Motor neuron (in vitro differentiated cells): Measurements from ENCODE around the gene GABRB1. TPM values are rescaled to one million over a fixed set of nuclear protein-coding genes. Genes with fewer than 3 reads are reported as not detected.

Experiments
- ATAC-seq, 8 experiments: fragments of 200-7000 bp; cut with Tn5 transposase; replicated peaks in 6 of 8; 2 replicates each; pipeline ENCODE4 v1.8.0; 2021; ENCODE audit warnings: mild to moderate bottlenecking in 8 of 8, moderate library complexity in 8 of 8
- H3K27ac ChIP-seq, 2 donors: fragments of 250-450 bp; sonication (Bioruptor Pico); 2 replicates each; pipeline ENCODE4 v1.9.0; 2021; ENCODE audit warnings: antibody characterized with exemption in 2 of 2, mild to moderate bottlenecking in 2 of 2, moderate library complexity in 1 of 2
- H3K4me1 ChIP-seq, 2 donors: fragments of 250-450 bp; sonication (Bioruptor Pico); replicated peaks in 1 of 2; 2 replicates each; pipeline ENCODE4 v1.6.1; 2021; ENCODE audit warnings: antibody characterized with exemption in 2 of 2, mild to moderate bottlenecking in 2 of 2, moderate library complexity in 1 of 2
- H3K4me3 ChIP-seq, 5 donors: fragments of 250-450 bp; sonication (Bioruptor Pico); 2 replicates each; pipeline ENCODE4 v1.9.0; 2021; ENCODE audit warnings: antibody characterized with exemption in 5 of 5, mild to moderate bottlenecking in 5 of 5, moderate library complexity in 4 of 5
- WGBS, 10 experiments: fragments of 450-650 bp; shearing (Covaris generic); methylation state at CpG; one replicate each; pipeline ENCODE4 v1.0.0; 2022; 5-methylcytosine and 5-hydroxymethylcytosine counted together
- in situ Hi-C, 9 experiments: fragments of 400-800 bp; cut with MboI; loops; one replicate each; pipeline ENCODE4 v1.15.0; 2021; ENCODE audit warnings: low sequenced_read_pairs in 9 of 9, low pct_unique_long_range_greater_than_20kb in 2 of 9; ENCODE audit not compliant: unreplicated experiment in 9 of 9
- total RNA-seq, 8 experiments: library from RNA; unstranded; fragments of 300-600 nt; gene quantifications; 2 replicates each; pipeline versions ENCODE4 v1.2.3 to v1.2.4, GENCODE V29; 2022

GABRB1 gene
- total RNA-seq, 8 experiments from 2014 or later, result 0.17 to 7.3 (median 1.7) TPM; not detected in 1

- H3K27ac ChIP-seq, result no peak overlapping the region
- H3K4me3 ChIP-seq, result no peak overlapping the region
- no peaks in the 10 kb centered on the region for H3K4me1 ChIP-seq
- in situ Hi-C loops, result no loop called here
- WGBS, 10 experiments, result 0 to 100% (median 29%) methylated on average over 1 of the region's 1 CpG; no CpG with 5 or more reads in 3 of the 10 experiments
- no peak for ATAC-seq
Measured at GRCh38 chr4:47095884-47096283, 64.5 kb downstream of the GABRB1 start.

GRCh38 chr4:47101453-47101852, 70.1 kb downstream of the GABRB1 start:
- no peaks in the 10 kb centered on the region for H3K4me1 ChIP-seq
- WGBS, 10 experiments, result 0 to 100% (median 39%) methylated on average over 1 of the region's 1 CpG; no CpG with 5 or more reads in 2 of the 10 experiments
- no peak for ATAC-seq
- no peak overlapping the region for H3K4me3 ChIP-seq
- no peak overlapping the region for H3K27ac ChIP-seq
- in situ Hi-C loops, result loop anchor here in 1 of 9 experiments (25.0 kb wide), 1 partner anchor 164 kb away; no protein-coding TSS in a partner anchor

- no peak for ATAC-seq
- WGBS, 10 experiments, result 0 to 100% (median 62%) methylated on average over 1 of the region's 1 CpG; no CpG with 5 or more reads in 4 of the 10 experiments
- in situ Hi-C loops, result loop anchor here in 1 of 9 experiments (25.0 kb wide), 1 partner anchor 168 kb away; no protein-coding TSS in a partner anchor
- no peak overlapping the region for H3K27ac ChIP-seq
- H3K4me1 ChIP-seq, result no peaks in the 10 kb centered on the region
- H3K4me3 ChIP-seq, result no peak overlapping the region
Measured at GRCh38 chr4:47104986-47105385, 73.6 kb downstream of the GABRB1 start.

GRCh38 chr4:47106561-47106960, 75.2 kb downstream of the GABRB1 start:
- no peak for ATAC-seq
- Histone ChIP-seq H3K27ac (no peak overlapping the region), H3K4me3 (no peak overlapping the region), H3K4me1 (no peaks in the 10 kb centered on the region)
- in situ Hi-C loops, result loop anchor here in 1 of 9 experiments (25.0 kb wide), 1 partner anchor 169 kb away; no protein-coding TSS in a partner anchor
- WGBS, 10 experiments, result 0 to 100% (median 45%) methylated on average over 1 of the region's 1 CpG

GRCh38 chr4:47109379-47109778, 78.0 kb downstream of the GABRB1 start:
- ATAC-seq, result no peak
- WGBS, 10 experiments, result 6 to 92% (median 64%) methylated on average over 1 to 2 of the region's 2 CpGs; no CpG with 5 or more reads in 2 of the 10 experiments
- H3K4me3 ChIP-seq, result no peak overlapping the region
- in situ Hi-C loops, result loop anchor here in 1 of 9 experiments (25.0 kb wide), 1 partner anchor 172 kb away; no protein-coding TSS in a partner anchor
- H3K4me1 ChIP-seq, result no peaks in the 10 kb centered on the region
- no peak overlapping the region for H3K27ac ChIP-seq

- ATAC-seq, result no peak
- 0 to 100% (median 86%) methylated on average over 1 of the region's 1 CpG; no CpG with 5 or more reads in 1 of the 10 experiments for WGBS, 10 experiments
- Histone ChIP-seq H3K27ac (no peak overlapping the region), H3K4me1 (no peaks in the 10 kb centered on the region), H3K4me3 (no peak overlapping the region)
- in situ Hi-C loops, result loop anchor here in 1 of 9 experiments (25.0 kb wide), 1 partner anchor 173 kb away; no protein-coding TSS in a partner anchor
Measured at GRCh38 chr4:47110546-47111132, 79.3 kb downstream of the GABRB1 start.

GRCh38 chr4:47118192-47118929, 87.0 kb downstream of the GABRB1 start:
- H3K27ac ChIP-seq, result no peak overlapping the region
- in situ Hi-C loops, result loop anchor here in 1 of 9 experiments (25.0 kb wide), 1 partner anchor 181 kb away; no protein-coding TSS in a partner anchor
- no peak overlapping the region for H3K4me3 ChIP-seq
- ATAC-seq, result peak in 1 of 8 experiments; percentile 69
- WGBS, 10 experiments, result 0 to 100% (median 66%) methylated on average over 3 of the region's 3 CpGs; no CpG with 5 or more reads in 2 of the 10 experiments
- no peaks in the 10 kb centered on the region for H3K4me1 ChIP-seq

- 17 to 83% methylated on average over 1 of the region's 1 CpG; no CpG with 5 or more reads in 8 of the 10 experiments for WGBS, 10 experiments
- ATAC-seq, result no peak
- in situ Hi-C loops, result loop anchor here in 1 of 9 experiments (25.0 kb wide), 1 partner anchor 183 kb away; no protein-coding TSS in a partner anchor
- Histone ChIP-seq H3K27ac (no peak overlapping the region), H3K4me1 (no peaks in the 10 kb centered on the region), H3K4me3 (no peak overlapping the region)
Measured at GRCh38 chr4:47120783-47121182, 89.4 kb downstream of the GABRB1 start.

- no peak overlapping the region for H3K27ac ChIP-seq
- 0 to 40% (median 0%) methylated on average over 1 to 4 of the region's 4 CpGs for WGBS, 10 experiments
- in situ Hi-C loops, result loop anchor here in 1 of 9 experiments (25.0 kb wide), 1 partner anchor 185 kb away; no protein-coding TSS in a partner anchor
- H3K4me3 ChIP-seq, result no peak overlapping the region
- H3K4me1 ChIP-seq, result no peaks in the 10 kb centered on the region
- ATAC-seq, result peak; percentile 61 to 93 (median 78)
Measured at GRCh38 chr4:47122592-47123291, 91.4 kb downstream of the GABRB1 start.

GRCh38 chr4:47128991-47129390, 97.6 kb downstream of the GABRB1 start:
- ATAC-seq, result no peak
- in situ Hi-C loops, result loop anchor here in 1 of 9 experiments (25.0 kb wide), 1 partner anchor 258 kb away; no protein-coding TSS in a partner anchor
- H3K27ac ChIP-seq, result no peak overlapping the region

GRCh38 chr4:47135210-47135609, 103.8 kb downstream of the GABRB1 start:
- Histone ChIP-seq H3K4me3 (no peak overlapping the region), H3K4me1 (no peaks in the 10 kb centered on the region), H3K27ac (no peak overlapping the region)
- WGBS, 10 experiments, result 0 to 100% (median 68%) methylated on average over 1 to 3 of the region's 4 CpGs
- ATAC-seq, result no peak
- in situ Hi-C loops, result loop anchor here in 1 of 9 experiments (25.0 kb wide), 1 partner anchor 252 kb away; no protein-coding TSS in a partner anchor

More at GRCh38 chr4:47128991-47129390, 97.6 kb downstream of the GABRB1 start:
- WGBS, 10 experiments, result 13 to 100% (median 67%) methylated on average over 1 of the region's 1 CpG; no CpG with 5 or more reads in 1 of the 10 experiments
- H3K4me3 ChIP-seq, result no peak overlapping the region
- H3K4me1 ChIP-seq, result no peaks in the 10 kb centered on the region

GRCh38 chr4:47143261-47143660, 111.9 kb downstream of the GABRB1 start:
- Histone ChIP-seq H3K27ac (no peak overlapping the region), H3K4me3 (no peak overlapping the region), H3K4me1 (peaks cover 15% of the 10 kb centered on the region in 2 donors)
- in situ Hi-C loops, result loop anchor here in 1 of 9 experiments (25.0 kb wide), 1 partner anchor 244 kb away; no protein-coding TSS in a partner anchor
- no peak for ATAC-seq
- 0 to 100% (median 73%) methylated on average over 1 to 3 of the region's 3 CpGs; no CpG with 5 or more reads in 1 of the 10 experiments for WGBS, 10 experiments
